ENCODE measurements around the gene RASGRF2.

DNA sequence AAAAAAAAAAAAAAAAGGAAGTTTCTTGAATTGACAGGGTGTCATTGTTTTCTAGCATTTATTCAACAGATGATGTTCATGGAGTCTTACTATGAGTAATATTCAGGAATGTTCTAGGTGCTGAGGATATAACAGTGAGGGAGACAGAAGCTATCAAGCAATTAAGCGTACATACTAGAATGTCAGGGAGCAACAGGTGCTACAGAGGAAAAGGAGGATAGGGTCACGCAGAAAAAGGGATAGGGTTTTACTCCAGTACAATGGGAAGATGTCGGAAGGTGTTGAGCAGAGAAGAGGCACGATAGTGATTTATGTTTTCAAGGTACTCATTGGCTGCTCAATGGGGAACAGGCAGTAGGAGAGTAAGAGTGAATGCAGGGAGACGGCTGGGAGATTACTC lies 6.6 kb upstream of the RASGRF2 start:
- TF ChIP-seq POLR2A (IDR thresholded peaks at IDR 0.05) (no peak), POLR2AphosphoS5 (IDR thresholded peaks at IDR 0.05) (no peak)
- TF ChIP-seq, protein P1, sequence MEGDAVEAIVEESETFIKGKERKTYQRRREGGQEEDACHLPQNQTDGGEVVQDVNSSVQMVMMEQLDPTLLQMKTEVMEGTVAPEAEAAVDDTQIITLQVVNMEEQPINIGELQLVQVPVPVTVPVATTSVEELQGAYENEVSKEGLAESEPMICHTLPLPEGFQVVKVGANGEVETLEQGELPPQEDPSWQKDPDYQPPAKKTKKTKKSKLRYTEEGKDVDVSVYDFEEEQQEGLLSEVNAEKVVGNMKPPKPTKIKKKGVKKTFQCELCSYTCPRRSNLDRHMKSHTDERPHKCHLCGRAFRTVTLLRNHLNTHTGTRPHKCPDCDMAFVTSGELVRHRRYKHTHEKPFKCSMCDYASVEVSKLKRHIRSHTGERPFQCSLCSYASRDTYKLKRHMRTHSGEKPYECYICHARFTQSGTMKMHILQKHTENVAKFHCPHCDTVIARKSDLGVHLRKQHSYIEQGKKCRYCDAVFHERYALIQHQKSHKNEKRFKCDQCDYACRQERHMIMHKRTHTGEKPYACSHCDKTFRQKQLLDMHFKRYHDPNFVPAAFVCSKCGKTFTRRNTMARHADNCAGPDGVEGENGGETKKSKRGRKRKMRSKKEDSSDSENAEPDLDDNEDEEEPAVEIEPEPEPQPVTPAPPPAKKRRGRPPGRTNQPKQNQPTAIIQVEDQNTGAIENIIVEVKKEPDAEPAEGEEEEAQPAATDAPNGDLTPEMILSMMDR (IDR thresholded peaks at IDR 0.05), result no peak
